Fibroblast of skin of back (primary cell): ENCODE data around the gene KCNAB3.

Source experiments
- DNase-seq: peaks from one replicate; pipeline ENCODE4 v3.0.0-alpha.2; 2013

Gene KCNAB3

GRCh38 chr17:7940034-7940433 lies 10.4 kb upstream of the KCNAB3 start:
- no peak for DNase-seq

DNA sequence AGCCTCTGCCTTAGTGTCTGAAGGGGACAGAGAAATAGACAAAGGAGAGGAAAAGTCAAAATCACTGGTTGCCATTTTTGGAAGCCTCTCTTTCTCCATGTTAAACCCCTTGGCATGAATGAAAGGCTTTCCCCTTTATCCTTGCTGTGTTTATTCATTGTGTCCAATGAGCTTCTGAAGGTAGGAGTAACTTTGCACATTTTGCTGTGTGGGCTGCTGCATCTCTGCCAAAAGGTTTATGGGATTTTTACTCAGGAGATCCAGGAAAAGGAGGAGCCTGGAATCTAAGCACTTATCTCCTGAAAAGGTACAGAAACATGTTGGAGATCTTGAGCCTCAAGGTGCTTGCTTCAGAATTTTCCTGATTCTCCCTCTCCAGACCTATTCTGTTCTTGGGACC lies 6.2 kb upstream of the KCNAB3 start:
- DNase-seq: no peak

GRCh38 chr17:7932949-7933348 lies 3.3 kb upstream of the KCNAB3 start:
- DNase-seq: peak; percentile 80

GRCh38 chr17:7932483-7932891 lies 2.8 kb upstream of the KCNAB3 start:
- peak; percentile 27 for DNase-seq

DNA sequence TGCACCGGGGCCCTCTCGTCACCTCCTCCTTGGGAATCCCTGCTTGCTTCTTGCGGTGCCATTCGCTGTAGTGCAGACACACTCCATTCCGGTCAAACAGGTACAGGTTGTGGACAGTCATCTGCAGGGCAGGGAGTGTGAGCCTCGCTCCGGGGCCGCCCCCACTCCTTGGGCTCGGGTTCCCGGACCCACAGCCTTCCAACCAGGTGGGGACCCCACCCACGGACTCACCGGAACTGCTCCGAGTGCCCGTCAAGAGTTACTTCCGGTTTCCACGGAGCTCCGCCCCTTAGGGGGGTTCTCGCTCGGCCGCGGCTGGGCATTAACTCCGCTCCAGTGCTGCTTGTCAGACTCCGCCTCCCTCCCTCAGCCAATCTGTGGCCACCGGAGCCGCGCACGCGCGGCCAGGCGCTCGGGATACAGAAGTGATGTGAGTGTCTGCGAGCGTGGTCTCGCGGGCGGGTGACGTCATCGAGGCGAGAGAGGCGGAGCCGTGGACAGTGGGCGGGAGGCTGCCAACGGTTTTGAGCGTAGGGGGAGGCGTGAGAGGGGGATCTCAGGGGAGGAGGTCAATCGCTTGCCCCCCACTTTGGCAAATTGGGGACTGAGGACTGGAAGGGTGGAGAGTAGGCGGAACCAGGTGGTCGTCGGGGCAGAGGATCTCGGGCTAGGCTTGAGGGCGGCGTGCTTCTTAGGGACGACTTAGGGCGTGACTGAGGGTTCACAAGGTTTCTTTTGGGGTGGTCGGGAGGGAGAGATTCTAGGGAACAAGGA lies 2.2 kb upstream of the KCNAB3 start, which contains the start of the genes CNTROB and TRAPPC1:
Gene CNTROB (plus strand): TSS at position 498 of the 774 bp plus-strand sequence. CDS start 874 bp downstream, outside the sequence.
Gene TRAPPC1 (minus strand): TSS at position 238 of the 774 bp plus-strand sequence. CDS start 117 bp downstream, at position 121.
- peak; percentile 99 for DNase-seq

DNA sequence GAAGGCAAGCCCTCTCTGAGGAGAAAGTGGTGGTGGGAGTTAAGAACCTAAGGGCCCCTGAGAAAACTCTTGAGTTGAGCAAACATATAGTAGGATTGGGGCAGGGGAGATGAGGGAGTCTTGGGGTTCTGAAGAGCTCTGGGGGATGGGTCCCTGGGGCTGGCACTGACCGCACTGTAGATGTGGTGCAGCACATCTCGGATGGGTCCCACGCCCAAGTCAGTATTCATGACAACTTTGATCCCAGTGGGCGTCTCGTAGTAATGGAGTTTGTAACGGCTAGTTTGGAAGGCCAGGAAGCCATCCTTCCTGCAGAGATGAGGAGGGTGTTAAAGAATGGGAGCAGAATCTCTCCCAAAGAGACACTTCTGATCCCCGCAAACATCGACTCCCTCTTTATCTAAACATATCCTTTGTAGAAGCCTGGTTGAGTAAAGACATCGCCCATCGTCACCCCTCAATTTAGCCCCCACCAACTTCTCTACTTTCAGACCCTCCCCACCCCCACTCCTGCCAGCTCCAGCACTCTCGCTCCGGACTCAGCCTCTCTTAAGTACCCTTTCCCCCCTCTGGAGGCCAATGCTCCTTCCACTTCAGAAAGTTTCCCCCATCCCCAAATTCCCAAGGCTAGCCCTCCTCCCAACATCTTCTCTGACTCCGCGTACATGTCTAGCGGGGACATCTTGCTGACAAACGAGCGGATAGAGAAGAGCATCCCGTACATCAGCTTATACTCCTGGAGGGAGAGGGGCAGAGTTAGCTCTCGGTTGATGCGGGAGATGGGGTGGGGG lies 1.4 kb upstream of the KCNAB3 start:
- no peak for DNase-seq

DNA sequence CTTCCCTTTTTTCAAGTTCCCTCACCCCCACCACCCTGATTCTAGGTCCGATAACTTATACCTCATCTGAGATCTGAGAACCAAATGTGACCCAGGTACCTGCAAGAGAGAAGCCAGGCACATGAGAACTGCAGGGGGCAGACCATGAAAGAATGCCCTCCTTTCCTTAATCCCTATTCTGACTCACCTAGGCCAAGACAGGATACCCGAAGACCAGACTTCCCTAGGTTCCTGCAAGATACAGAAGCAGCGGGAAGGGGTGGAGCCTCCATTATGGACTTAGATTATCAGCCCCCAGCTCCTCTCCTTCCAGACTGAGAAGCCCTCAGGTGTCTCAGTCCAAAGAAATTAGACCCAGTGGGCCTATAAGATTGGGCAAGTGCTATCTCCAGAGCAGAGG lies 2.1 kb downstream of the KCNAB3 start:
- DNase-seq: no peak

GRCh38 chr17:7922845-7923628 lies 6.6 kb downstream of the KCNAB3 start:
- peak; percentile 79 for DNase-seq

- DNase-seq: no peak
Observed at GRCh38 chr17:7922269-7922844, 7.3 kb downstream of the KCNAB3 start.

- peak; percentile 72 for DNase-seq
Observed at GRCh38 chr17:7916808-7917207, 12.8 kb downstream of the KCNAB3 start.

- no peak for DNase-seq
Observed at GRCh38 chr17:7916385-7916682, 13.3 kb downstream of the KCNAB3 start.

DNA sequence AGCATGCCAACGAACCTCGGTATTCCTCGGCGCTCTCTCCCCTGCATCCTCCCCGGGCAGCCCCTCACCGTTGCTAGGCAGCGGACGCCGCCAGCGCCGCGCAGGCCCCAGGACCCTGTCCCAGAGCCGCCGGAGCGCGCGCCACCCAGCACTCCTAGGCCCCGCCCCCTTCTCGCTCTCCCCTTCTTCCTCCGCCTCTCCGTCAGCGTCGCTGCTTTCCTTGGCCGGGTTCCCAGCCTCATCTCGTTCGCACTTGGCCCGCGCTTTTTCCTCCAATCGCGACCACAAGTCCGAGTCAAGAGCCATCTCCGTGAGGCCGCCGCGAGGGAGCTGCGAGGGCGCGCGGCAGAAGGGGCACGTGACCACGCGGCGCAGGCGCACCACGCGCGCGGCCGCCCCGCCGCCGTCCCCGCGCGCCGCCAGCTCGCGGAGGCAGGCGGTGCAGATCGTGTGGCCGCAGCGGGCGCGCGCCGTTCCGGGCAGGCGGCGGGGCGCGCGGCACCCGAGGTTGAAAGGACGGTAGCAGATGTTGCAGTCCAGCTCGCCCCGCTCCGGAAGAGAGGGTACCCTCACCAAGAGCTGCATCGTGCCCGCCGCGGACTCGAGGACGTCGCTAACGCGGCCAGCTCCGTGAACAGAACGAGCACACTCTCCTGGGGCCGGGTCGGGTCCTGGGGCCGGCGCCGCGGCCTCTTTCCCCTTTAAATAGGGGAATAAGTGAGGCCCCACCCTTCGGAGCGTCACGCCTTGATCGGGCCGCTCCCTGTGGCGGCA lies 13.9 kb downstream of the KCNAB3 start, which contains the start of gene RNF227:
Gene RNF227 (minus strand): TSS at position 679 of the 774 bp plus-strand sequence. CDS start 94 bp downstream, at position 585.
- DNase-seq: peak; percentile 97

- no peak for DNase-seq
Observed at GRCh38 chr17:7915179-7915610, 14.5 kb downstream of the KCNAB3 start.

- DNase-seq: peak; percentile 72
Observed at GRCh38 chr17:7912927-7913524, 16.6 kb downstream of the KCNAB3 start.

GRCh38 chr17:7911116-7911515 lies 18.5 kb downstream of the KCNAB3 start:
- no peak for DNase-seq

GRCh38 chr17:7910711-7911110 lies 18.9 kb downstream of the KCNAB3 start:
- no peak for DNase-seq

- DNase-seq: no peak
Observed at GRCh38 chr17:7910281-7910680, 19.4 kb downstream of the KCNAB3 start.

GRCh38 chr17:7909089-7909488 lies 20.6 kb downstream of the KCNAB3 start:
- no peak for DNase-seq

GRCh38 chr17:7903154-7904103 lies 26.2 kb downstream of the KCNAB3 start:
- no peak for DNase-seq

DNA sequence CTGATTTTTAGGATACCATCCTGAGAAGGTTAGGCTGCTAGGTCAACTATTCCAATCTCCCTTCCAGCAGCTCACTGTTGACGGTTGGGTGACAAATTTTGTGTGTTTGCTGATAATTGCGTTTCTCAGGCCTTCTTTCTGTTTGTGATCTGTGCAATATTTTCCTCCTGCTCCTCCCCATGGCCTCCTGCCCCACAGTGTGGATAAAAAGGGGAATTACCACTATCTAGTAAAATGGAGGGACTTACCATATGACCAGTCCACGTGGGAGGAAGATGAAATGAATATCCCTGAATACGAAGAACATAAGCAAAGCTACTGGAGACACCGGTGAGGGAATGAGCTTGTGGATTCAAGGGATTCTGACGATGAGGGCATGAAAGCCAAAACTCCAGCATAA lies 31.9 kb downstream of the KCNAB3 start:
- DNase-seq: peak; percentile 50
